ENCODE data around the gene KRTAP5-5. TPM values are rescaled to one million over a fixed set of nuclear protein-coding genes. Genes with fewer than 3 reads are reported as not detected.

KRTAP5-5 gene
- total RNA-seq, 3 donors from 2014 or later, result 0.32 to 1.6 (median 0.75) TPM

DNA sequence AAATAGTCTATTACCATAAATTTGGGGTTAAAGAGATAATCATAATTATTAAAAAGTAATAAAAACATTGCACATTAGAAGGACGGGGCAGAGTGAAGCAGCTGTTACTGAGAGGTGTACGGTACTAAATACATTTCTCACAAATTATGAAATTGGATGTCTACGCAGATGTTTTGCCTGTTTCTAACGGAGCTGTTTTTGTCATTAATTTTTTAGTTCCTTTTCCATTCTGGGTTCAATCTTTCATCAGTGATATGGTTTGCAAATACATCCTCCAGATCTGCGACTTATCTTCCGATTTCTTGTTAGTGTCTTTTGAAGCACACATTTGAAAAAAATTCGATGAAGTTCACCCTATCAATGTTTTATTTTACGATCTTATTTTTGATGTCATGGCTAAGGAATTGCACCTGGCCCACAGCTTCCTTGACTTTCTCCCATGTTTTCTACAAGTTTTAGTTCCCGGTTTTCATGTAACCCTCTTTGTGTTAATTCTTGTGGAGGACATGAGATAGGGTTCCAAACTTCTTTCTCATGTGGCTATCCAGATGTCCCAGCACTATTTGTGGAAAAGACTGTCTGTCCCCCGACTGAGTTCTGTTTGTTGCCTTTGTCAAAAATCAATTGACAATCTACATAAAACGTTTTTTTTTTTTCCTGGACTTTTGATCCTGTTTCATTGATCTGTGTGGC, 46.1 kb downstream of the KRTAP5-5 start:
- no peaks in the 10 kb centered on the region for H3K4me1 ChIP-seq (ENCODE audit: low read depth)
- no peak for ATAC-seq
- intact Hi-C loops (cut with DNase I, micrococcal nuclease), result no loop called here
- H3K36me3 ChIP-seq (ENCODE audit: low read depth), result no peaks in the 10 kb centered on the region
- TF ChIP-seq, protein P1, sequence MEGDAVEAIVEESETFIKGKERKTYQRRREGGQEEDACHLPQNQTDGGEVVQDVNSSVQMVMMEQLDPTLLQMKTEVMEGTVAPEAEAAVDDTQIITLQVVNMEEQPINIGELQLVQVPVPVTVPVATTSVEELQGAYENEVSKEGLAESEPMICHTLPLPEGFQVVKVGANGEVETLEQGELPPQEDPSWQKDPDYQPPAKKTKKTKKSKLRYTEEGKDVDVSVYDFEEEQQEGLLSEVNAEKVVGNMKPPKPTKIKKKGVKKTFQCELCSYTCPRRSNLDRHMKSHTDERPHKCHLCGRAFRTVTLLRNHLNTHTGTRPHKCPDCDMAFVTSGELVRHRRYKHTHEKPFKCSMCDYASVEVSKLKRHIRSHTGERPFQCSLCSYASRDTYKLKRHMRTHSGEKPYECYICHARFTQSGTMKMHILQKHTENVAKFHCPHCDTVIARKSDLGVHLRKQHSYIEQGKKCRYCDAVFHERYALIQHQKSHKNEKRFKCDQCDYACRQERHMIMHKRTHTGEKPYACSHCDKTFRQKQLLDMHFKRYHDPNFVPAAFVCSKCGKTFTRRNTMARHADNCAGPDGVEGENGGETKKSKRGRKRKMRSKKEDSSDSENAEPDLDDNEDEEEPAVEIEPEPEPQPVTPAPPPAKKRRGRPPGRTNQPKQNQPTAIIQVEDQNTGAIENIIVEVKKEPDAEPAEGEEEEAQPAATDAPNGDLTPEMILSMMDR (IDR thresholded peaks at IDR 0.05), result no peak
- H3K4me3 ChIP-seq, result no peak overlapping the region
- no peak for DNase-seq
- H3K9me3 ChIP-seq, result no peaks in the 10 kb centered on the region

DNA sequence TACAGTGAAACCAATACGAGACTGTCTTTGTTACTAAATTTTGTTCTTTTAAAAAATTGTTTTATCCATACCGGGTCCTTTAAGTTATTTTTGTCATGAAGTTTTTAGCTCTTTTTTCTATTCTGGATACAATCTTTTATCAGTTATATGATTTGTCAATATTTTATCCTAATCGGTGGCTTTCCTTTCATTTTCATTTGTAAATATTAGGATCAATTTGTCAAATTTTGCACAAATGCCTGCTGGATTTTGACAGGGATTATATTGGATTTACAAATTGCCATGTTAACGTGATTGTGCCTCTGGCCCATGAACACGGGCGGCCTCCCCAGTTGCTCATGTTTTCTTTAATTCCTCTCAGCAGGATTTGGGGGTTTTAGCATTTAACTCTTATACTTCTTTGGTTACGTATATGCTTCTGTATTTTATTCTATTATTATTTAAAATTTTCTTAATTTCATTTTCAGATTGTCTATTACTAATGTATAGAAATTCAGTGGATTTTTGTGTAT, 46.7 kb downstream of the KRTAP5-5 start:
- Histone ChIP-seq H3K4me3 (no peak overlapping the region), H3K9me3 (no peaks in the 10 kb centered on the region), H3K36me3 (ENCODE audit: low read depth) (no peaks in the 10 kb centered on the region), H3K4me1 (ENCODE audit: low read depth) (no peaks in the 10 kb centered on the region)
- TF ChIP-seq, protein P1 (IDR thresholded peaks at IDR 0.05), result no peak
- no peak for ATAC-seq
- intact Hi-C loops (cut with DNase I, micrococcal nuclease), result no loop called here
- no peak for DNase-seq

DNA sequence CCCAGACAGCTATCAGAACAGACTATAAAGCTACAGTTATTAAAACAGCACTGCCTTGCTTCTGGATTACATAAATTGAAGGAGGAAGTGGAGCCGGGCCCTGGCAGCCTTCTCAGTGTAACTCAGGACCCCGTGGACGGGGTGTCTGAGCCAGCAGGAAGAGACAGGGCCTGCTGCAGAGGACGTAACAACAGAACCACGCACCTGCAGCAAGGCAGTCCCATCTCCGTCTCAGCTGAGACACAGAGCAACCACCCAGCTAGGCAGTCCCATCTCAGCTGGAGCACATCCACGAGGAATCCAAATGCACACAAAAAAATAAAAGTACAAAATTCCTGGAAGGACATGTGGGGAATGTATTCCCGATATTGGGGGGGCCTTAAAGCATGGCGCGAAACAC, 50.3 kb downstream of the KRTAP5-5 start:
- TF ChIP-seq, protein P1 (IDR thresholded peaks at IDR 0.05), result no peak
- intact Hi-C loops (cut with DNase I, micrococcal nuclease), result no loop called here
- Histone ChIP-seq H3K9me3 (no peaks in the 10 kb centered on the region), H3K4me1 (ENCODE audit: low read depth) (no peaks in the 10 kb centered on the region), H3K4me3 (no peak overlapping the region), H3K36me3 (ENCODE audit: low read depth) (no peaks in the 10 kb centered on the region)
- ATAC-seq (no peak), DNase-seq (no peak)

Other genes with a start within 250 kb of the KRTAP5-5 start
- gene BRSK2, start 239.8 kb upstream of the KRTAP5-5 start, total RNA-seq, result 1 to 10 TPM in 1 of 3 donors, under 1 TPM in 2; 0.58 to 4.3 (median 0.60) TPM
- 100 to 1,000 TPM in 1 of 3 donors, 10 to 100 TPM in 2; 54.9 to 108 (median 61.5) TPM for gene MOB2, start 143.0 kb upstream of the KRTAP5-5 start, total RNA-seq
- 10 to 100 TPM; 28.2 to 31.7 (median 28.5) TPM for gene DUSP8, start 57.5 kb upstream of the KRTAP5-5 start, total RNA-seq
- not detected for gene KRTAP5-1, start 44.5 kb upstream of the KRTAP5-5 start, total RNA-seq
- gene KRTAP5-2, start 31.5 kb upstream of the KRTAP5-5 start, total RNA-seq, result not detected
- gene KRTAP5-3, start 21.3 kb upstream of the KRTAP5-5 start, total RNA-seq, result not detected
- not detected for gene KRTAP5-4, start 7.6 kb upstream of the KRTAP5-5 start, total RNA-seq
- gene KRTAP5-6, start 67.4 kb downstream of the KRTAP5-5 start, total RNA-seq, result not detected
- 1 to 10 TPM in 2 of 3 donors, under 1 TPM in 1; 0.46 to 2.8 (median 1.9) TPM for gene IFITM10, start 120.8 kb downstream of the KRTAP5-5 start, total RNA-seq
- gene CTSD, start 134.2 kb downstream of the KRTAP5-5 start, total RNA-seq, result 1,000 to 10,000 TPM in 2 of 3 donors, 100 to 1,000 TPM in 1; 631 to 1,107 (median 1,007) TPM
- 1 to 10 TPM in 2 of 3 donors, under 1 TPM in 1; 0.98 to 2.4 (median 2.1) TPM for gene SYT8, start 205.2 kb downstream of the KRTAP5-5 start, total RNA-seq
- gene TNNI2, start 209.2 kb downstream of the KRTAP5-5 start, total RNA-seq, result under 1 TPM in 1 of 3 donors, not detected in 2; 0.46 TPM
- 10 to 100 TPM; 18.5 to 32.2 (median 23.6) TPM for gene LSP1, start 223.3 kb downstream of the KRTAP5-5 start, total RNA-seq